Right lobe of liver (tissue), 4 donors: ENCODE measurements around the gene ETFB.

Source experiments
- POLR2A ChIP-seq: fragments of 450-650 bp; IDR thresholded peaks from one replicate; pipeline ENCODE4 v1.6.1; 2017; ENCODE audit warnings: antibody characterized with exemption, mild to moderate bottlenecking
- TF ChIP-seq, protein P1 (sequence below), 4 donors: fragments of 200-600 bp in 3 of 4; fragments of 450-650 bp in 1 of 4; IDR thresholded peaks; one replicate each; pipeline versions ENCODE4 v1.5.1 to v1.8.0; 2016 to 2022; ENCODE audit warnings: antibody characterized with exemption in 4 of 4, mild to moderate bottlenecking in 2 of 4
- donor health status: DM: no; HTN: no; CAD: no.
- donor health status: DM: no; HTN: no; CAD: no.
- donor health status: DM: no; HTN: yes; CAD: no.

DNA sequence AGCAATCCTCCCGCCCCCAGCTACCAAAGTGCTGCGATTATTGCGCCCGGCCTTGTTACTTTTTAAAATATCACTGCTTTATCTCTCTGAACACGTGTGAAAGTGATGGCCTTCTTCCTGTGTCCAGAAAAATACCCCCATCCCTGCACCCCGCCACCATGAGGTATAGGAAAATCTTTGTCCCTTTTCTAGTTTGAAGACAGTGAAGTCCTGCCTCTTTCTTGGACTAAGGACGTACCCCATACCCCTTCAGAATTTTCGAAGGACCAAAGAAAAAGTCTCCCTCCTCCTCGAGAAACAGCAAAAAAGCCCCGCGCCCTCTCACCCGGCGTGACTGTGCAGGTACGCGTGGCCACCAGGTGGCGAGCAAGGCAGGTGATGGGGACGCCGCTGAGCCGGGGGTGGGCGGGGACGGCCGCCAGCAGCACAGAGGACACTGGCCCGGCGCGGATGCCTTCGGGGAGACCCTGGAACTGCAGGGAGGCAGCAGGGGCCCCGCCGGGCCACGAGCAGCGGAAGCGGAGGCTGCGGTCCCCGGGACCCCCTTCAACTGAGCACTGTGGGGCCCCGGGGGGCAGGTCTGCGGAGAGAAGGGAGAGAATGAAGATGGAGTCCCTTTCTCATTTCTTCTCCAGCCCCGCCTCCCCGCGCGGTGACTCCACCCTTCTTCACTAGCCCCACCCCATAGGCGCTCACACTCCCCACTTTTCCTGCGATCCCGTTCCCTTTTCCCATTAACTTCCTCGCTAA, 27.4 kb downstream of the ETFB start:
- TF ChIP-seq, protein P1, sequence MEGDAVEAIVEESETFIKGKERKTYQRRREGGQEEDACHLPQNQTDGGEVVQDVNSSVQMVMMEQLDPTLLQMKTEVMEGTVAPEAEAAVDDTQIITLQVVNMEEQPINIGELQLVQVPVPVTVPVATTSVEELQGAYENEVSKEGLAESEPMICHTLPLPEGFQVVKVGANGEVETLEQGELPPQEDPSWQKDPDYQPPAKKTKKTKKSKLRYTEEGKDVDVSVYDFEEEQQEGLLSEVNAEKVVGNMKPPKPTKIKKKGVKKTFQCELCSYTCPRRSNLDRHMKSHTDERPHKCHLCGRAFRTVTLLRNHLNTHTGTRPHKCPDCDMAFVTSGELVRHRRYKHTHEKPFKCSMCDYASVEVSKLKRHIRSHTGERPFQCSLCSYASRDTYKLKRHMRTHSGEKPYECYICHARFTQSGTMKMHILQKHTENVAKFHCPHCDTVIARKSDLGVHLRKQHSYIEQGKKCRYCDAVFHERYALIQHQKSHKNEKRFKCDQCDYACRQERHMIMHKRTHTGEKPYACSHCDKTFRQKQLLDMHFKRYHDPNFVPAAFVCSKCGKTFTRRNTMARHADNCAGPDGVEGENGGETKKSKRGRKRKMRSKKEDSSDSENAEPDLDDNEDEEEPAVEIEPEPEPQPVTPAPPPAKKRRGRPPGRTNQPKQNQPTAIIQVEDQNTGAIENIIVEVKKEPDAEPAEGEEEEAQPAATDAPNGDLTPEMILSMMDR (IDR thresholded peaks at IDR 0.05) = peak; percentile 86 to 90 (median 88)
- no peak for TF ChIP-seq POLR2A
